HG03571 (cell line): ENCODE results near the gene TMEM30A.

Experiments
- ATAC-seq: cut with Tn5 transposase; IDR thresholded peaks from one replicate; pipeline ENCODE4 v1.9.1; 2021; ENCODE audit not compliant: unreplicated experiment

TMEM30A gene

DNA sequence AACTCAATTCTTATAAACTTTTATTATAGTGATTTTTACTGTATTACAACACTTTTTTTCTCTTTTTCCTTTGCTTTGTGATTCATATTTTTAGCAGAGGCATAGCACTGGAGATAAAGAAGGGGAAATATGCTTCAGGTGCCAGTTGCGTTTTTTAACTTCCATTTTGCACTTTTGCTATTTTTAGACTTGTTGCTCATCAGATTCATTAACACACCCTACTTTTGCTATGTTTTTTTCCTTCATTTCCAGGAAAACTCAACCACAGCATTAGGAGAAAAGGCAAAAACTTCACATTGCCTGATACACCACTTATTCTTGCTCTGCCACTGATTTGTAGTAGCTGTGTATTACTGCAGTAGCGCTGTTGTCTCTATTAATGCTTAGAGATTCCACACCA lies 8.0 kb upstream of the TMEM30A start:
- no peak for ATAC-seq

DNA sequence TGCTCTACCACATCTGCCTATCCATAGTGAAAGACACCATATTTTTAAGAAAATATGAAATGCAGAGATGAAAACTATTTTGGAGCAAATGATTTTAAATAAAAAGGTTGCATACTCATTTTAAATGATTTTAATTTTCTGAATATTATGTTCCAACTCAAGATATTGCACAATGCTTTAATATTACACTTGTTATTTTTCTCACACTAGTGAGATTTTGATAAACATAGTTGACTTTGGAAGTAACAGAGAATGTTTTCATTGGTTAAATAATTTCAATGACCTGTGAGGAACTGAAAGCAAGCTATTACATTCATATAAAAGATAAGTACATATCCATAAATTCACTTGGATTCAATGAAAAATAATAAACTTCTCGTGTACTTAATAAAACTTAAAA lies 7.2 kb upstream of the TMEM30A start:
- no peak for ATAC-seq

DNA sequence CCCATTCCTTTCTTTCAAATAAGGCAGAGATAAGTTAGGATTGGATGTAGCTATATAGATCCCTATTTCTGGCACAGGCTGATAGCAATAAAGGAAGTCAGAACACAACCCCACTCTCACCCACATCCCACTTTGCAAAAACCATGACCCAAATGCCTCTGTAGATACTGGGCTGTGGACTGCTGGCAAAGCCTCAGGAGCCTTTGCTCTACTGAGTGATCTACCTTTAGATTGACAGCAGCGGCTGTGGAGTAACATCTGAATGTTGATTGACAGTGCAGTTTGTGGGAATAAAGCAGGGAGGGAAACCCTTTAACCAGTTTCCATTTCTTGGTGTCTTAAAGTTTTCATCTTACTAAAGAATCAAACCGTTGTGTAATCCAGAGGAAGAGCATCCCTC lies 6.7 kb upstream of the TMEM30A start:
- no peak for ATAC-seq

DNA sequence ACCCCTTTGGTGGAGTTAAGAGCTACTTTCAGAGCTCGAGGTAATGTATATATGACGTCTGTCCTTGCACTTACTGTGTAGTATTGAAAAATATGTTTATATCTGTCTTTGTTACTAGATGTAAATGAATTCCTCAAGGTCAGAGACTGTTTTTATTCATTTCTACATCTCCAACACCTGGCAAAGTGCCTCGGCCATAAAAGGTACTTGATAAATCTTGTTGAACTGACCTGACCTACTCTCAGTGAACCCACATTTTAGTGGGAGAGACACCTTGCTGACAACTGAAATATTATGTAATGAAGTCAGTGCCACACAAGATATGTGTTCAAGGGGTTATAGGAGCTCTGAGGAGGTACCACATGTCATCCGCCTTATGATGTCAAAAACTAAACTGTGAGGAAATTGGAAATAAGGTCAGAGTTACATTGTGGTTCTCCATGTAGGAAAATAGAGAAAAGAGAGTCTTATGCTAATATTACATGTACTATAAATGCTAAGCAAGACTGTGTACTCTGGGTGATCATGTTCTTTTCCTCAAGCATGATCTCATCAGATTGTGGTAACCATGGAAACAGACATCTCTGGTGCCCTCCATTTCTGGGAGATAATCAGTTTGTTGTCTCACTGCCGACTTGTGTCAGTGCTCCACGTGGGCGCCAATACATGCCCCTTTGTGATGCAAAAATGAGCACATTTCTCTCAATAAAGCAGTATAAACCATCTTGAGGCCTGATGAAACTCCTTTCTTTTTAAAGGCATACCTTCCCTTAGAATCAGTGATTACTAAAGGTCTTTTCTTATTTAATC lies 5.7 kb upstream of the TMEM30A start:
- no peak for ATAC-seq

DNA sequence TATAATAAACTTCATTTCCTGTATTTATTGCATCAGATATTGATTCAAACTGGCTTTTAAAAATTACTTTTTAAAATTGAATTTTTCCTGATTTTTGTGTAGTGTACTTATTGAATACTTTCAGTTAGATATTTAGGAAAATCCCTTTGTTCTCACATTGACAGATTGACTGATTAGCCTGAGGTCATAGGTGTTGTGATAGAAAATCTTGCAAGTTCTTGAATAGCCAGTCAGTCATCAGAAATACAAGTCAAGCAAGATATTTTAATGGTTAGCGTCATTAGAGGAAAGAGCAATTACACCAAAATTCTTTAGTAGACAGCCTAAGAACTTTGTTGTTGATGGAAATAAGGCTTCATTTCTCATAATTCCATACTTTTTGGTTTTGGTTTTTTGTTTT lies 3.4 kb upstream of the TMEM30A start:
- no peak for ATAC-seq

DNA sequence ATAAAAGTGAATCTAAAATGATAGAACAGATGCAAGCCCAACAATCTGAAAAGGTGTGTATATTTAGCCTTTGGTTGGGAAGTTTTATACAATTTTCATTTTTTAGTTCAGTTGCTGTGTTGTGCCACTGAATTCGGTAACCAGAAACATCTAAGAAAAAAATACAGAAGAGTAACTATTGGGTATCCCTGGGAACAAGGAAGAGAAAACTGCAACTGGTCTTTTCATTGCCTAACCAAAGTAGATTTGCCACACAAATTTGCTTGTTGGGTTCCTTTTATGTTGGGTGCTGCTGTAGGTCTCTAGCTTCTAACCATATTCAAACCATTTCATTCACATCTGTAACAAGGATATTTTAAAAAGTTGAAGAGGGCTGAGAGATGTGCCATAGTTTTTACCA lies 2.8 kb upstream of the TMEM30A start:
- ATAC-seq = no peak

DNA sequence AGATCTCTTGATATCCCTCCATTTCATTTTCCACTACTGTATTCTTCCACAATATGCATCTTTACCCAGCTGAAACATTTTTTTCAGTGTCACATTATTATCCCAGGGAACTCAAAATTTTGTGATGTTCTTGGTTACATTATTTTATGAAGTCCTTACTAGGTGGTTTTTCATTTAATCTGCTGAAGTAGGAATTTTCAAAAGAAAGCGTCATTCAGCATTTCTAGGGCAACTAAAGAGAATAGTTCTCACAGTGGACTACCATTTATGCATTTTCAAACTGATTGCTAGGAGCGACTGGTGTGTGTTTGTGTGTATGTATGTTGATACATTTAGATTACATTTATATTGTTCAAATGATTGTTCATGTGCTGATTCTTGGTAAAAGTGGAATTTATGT lies 2.4 kb upstream of the TMEM30A start:
- ATAC-seq = no peak

DNA sequence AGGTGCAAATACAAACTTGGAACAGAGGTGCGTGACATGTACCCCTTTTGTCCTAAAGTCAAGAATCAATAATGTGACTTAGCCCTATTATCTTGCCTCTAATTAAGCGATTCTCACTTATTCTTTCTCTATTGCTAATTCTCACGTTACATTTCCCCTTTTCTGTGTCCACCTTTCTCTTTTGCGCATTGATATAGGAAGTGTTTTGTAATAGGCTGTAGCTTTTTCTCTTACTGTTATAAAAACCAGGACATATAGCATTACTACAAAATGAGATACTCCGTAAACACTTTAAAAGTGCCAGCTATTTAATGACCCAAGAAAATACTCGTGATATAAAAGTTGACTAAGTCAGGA lies 669 bp upstream of the TMEM30A start:
- no peak for ATAC-seq

DNA sequence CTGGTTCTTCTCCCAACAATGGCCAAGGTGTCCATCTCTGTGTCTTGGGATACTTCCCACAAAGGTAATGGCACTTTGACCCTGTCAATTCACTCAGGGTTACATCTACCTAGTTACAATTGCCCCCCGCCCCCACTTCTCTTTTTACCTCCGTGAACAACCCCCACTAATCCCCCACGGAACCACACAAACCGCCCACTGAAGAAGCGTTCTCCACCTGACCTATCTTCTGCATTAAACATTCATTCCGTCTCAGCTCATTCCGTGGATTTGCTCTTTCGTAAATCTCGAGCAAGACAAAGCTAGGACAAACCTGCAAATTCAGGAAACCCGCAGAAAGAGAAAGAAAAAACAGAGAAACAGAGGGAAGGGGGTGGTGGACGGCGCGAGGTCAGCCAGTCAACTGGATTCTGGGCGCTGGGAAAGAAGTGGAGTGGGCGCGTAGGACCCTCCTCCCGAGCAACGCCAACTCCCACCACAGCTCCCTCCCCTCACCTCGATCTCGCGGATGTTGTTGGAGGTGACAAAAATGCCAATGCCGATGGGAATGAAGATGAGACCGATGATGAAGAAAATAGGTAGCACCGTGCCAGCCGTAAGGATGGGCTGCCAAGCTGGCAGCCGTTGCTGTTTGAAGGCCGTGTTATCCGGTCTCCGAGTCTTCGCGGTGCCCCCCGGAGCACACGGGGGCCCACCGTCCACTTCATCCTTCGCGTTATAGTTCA lies 523 bp downstream of the TMEM30A start:
- peak; percentile 15 for ATAC-seq

DNA sequence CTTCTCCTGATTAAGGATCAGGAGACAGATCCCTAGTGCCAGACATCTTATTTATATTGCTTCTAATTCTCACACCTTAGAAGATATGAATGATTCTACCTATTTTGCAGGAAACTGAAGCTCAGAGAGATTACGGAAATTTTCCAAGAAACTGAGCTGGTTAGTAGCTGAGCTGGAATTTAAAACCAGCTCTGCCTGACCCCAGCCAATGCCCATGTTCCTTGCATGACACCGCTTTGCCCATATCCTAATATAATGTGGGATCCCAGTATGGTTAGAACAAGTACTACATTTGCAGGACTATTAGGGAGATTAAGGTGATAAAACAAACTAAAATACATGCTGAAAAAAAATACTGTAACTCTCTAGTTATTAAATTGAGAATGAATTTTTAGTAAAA lies 1.9 kb downstream of the TMEM30A start:
- ATAC-seq = no peak

DNA sequence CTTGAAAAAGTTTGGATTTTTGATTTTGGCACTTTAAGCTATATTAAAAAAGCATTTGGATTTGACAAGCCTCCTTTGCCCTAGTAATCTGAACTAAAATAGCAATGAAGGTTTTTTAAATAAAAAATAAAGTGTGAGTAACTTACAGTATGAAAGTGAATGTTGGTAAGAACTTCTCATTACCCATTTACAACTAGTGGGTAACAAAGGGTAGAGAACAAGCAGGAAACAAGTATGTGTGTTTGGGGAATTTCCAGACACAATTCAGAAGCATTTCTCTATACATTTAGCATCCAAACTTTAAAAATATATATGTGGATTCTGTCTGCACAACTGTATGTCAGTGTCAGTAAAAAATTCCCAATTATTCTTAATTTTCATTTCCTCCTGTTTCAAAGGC lies 2.9 kb downstream of the TMEM30A start:
- no peak for ATAC-seq

DNA sequence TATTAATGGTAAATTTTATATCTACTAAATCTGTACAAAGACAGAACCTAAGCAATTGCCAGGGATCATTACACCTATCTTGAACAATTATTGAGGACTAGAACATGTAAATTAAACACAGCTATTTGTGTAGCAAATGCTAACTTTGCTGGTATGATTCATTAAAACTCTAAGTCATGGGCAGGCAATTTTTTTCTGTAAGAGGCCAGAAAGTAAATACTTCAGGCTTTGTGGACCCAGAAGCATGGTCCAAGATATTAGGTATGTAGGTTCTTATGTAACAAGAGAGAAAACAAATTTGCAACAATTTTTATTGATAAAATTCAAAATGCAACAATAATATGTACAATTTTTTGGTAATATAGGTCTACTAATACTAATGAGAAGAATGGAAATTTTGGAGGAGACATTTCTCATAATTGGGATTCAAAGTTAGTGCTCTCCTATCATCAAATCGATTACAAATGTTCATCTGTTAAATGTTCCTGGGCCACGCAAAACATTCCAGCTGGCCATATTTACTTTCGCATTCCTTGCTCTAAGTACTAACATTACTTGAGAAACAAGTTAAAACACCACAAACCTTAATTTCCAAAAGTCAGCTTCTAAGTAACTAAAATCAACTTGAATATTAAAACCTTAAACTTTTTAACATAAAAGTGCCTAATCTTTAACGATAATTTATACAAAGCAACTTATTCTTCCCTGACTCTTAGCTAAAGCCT lies 4.3 kb downstream of the TMEM30A start:
- no peak for ATAC-seq

DNA sequence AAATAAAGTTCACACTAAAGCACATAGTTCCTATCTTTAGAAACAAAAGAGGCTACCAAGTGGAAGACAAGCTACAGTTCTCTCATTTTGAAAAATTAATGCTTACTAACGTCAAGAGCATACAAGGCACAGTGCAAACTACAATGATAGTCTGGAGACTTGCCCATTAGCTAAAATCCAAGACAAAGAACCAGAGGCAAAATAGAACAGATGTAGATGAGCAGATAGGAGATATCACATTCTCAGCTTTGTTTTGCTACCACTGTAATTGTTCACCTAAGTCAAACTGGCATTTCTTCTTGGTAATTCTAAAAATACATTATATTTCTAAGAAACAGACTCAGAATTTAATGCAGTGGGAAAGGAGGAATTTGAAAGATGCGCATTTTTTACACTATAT lies 5.2 kb downstream of the TMEM30A start:
- no peak for ATAC-seq

DNA sequence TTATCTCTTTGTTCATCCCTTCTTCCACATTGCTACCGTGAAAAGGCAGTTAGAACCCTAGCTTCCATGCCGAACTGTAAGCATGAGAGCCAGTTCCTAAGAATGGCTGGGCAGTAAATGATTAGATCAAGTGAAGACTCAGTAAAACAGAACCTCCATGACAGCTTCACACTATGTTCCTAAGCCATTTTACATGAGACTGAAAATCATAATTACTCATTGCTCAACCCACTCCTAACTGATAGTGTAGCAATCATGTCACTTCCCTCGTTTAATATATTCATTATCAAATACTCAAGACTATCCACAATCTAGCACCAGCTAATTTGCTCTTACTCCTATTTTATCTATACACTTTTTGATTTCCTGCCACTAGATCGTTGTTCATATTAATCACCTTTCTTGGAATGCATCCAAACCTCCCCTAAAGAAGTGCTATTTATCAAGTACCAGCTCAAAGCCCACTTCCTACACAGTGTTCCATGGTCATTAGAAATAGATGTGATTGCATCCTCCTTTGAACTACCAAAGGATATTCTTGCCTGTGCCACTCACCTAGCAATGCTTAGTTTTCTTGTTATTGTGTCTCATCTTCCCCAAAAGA lies 6.0 kb downstream of the TMEM30A start:
- ATAC-seq = no peak

DNA sequence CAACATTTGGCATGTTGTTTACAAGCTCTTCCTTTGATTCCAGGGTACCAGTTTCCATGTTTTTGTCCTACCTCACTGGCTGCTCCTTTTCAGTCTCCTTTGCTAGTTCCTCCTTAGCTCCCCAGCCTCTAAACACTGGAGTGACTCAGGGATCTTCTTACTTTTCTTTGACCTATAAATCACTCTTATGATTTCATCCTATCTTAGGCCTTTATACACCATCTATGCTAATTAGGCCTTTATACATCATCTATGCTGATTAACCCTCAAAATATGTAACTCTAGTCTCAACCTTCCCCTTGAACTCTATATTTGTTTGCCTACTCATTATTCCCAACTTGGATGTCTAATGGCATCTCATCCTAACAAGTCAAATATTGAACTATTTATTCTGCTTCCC lies 9.5 kb downstream of the TMEM30A start:
- ATAC-seq = no peak

DNA sequence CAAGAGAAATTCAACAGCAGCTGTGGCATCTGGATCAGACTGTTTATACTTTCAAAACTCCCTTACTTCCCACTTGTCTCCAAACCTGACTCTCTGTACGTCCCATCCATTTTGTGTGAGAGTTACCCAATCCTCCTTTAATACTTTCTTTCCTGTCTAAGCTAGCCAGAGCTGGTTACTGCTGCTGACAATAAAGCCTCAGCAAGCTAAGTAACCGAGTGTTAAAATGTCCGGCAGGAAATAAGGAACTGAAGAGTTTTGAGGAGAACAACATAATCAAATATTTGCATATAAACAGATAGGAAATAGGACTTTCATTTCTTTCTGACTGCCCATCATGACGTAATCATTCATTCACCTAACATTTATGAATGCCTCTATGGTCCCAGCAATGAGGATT lies 11.6 kb downstream of the TMEM30A start:
- ATAC-seq = no peak

DNA sequence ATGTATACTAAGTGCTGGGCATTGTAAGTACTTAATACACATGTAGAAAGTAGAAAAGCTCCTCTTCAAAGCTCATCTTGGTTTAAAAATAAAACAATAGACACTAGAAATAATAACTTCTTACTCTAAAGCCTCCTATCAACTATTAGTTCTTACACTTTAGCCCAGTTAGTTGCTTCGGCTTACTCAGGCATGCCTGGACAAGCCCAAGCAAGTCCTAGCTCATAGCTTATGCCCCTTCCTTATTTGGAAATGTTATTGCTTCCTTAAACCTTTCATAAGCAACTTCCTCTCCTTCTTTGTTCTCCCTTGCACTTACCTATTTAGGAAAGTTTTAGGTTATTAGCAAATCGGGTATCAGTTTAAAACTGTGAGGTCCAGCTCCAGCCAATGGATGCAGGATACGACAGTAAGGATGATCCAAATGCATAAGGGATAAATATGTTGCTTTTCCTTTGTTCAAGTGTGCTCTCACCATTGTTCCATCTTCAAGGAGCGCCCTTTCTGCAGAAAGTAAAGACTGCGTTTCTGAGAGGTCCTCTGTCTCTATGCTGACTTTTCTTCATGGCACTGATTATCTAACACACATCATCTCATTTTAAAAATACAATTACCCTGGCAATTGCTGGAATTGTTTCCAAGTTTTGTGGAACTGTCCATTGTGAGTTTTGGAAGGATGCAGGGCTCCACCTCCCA lies 12.3 kb downstream of the TMEM30A start:
- ATAC-seq = no peak

DNA sequence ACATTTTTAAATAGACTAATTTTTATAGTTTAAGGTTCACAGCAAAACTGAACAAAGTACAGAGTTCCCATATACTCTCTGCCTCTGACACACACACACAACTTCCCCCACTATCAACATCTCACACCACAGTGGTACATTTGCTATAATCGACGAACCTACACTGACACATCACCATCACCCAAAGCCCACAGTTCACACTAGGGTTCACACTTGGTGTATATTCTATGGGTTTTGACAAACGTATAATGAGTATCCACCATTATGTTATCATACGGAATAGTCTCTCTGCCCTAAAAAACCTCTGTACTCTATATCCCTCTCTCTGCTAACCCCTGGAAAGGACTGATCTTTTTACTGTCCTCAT lies 15.6 kb downstream of the TMEM30A start:
- no peak for ATAC-seq

DNA sequence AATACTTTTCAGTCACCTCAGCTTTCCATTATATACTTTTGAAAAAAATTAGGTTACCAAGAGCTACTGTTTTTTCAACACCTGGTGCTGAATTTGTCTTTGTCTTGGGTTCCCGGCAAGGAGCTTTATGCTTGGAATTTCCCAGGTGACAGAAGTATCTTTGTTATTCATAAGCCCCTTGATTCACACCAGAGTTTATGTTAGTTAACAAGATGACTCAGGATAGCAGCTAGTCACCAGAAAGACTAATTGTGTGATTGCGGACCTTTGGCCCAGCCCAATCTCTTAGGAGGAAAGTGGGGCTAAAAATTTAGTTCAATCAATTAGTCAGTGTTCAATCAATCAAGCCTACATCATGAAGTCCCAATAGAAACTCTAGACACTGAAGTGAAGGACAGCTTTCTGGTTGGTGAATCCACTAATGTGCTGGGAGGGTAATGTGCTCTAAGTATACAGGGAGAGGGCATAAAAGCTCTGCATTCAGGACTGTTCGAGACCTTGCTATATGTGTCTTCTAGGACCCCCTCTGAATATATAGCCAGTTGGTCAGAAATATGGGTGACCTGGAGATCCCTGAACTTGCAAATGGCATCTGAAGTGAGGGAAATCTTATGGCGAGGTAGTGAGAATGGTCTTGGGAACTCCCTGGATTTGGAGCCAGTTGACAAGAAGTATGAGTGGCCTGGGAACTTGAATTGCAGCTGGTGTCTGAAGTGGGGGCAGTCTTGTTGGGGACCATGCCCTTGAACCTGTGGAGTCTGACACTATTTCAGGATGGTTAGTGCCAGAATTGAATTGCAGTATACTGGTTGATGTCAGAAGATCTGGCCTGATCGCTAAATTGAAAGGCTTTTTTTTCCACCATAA lies 16.2 kb downstream of the TMEM30A start:
- ATAC-seq = no peak

DNA sequence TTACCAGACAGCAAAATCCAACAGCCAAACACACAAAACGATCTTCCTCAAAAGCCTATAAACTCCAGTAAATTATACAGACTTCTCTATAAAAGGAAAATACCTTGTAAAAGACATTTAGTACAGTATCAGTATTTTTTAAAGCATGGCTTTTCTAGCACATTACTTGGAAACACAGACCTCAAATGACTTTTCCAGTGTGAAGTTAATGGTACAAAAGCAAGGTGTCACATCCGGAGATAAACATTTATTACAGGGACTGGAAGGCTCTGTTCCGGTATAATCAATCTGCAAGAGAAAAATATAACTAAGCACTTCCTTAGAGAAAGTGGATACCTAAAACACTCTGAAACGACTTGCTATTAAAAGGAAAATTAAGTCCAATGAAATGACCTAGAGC lies 17.1 kb downstream of the TMEM30A start:
- no peak for ATAC-seq
